ENCODE data around the gene STXBP3.
A peak's percentile ranks its signal among the peaks of the same experiment; 100 is the strongest.
"Not testable (repeated sequence)": the region's sequence is repeated elsewhere in the genome, so short reads cannot be mapped to it uniquely, and the experiment has no call there.

The STXBP3 gene

GRCh38 chr1:108746382-108747170 is at the start of gene STXBP3:
Gene STXBP3, plus strand, starts transcription at chr1:108746674. Its CDS starts 64 bp downstream, at chr1:108746738.
- DNase-seq, result peak; percentile 93 to 96

- no peak for DNase-seq
Measured at GRCh38 chr1:108699375-108700332, 46.8 kb upstream of the STXBP3 start.

GRCh38 chr1:108701176-108701849 is 45.2 kb upstream of the STXBP3 start:
- no peak for DNase-seq

GRCh38 chr1:108702109-108702508 is 44.4 kb upstream of the STXBP3 start:
- not testable (repeated sequence) for DNase-seq

GRCh38 chr1:108703939-108704338 is 42.5 kb upstream of the STXBP3 start:
- DNase-seq, result no peak

GRCh38 chr1:108704496-108704895 is 42.0 kb upstream of the STXBP3 start:
- no peak for DNase-seq

GRCh38 chr1:108706643-108707042 is 39.8 kb upstream of the STXBP3 start:
- no peak for DNase-seq

GRCh38 chr1:108708691-108709660 is 37.5 kb upstream of the STXBP3 start:
- no peak for DNase-seq

GRCh38 chr1:108712606-108713150 is 33.8 kb upstream of the STXBP3 start, which contains the start of gene FNDC7:
Gene FNDC7, plus strand, starts transcription at chr1:108712908. Its CDS starts 26 bp downstream, at chr1:108712934.
- no peak for DNase-seq

- DNase-seq, result no peak
Measured at GRCh38 chr1:108715932-108716331, 30.5 kb upstream of the STXBP3 start.

GRCh38 chr1:108716437-108717230 is 29.8 kb upstream of the STXBP3 start:
- no peak for DNase-seq

- DNase-seq, result no peak
Measured at GRCh38 chr1:108717774-108718316, 28.6 kb upstream of the STXBP3 start.

- no peak for DNase-seq
Measured at GRCh38 chr1:108718927-108719655, 27.4 kb upstream of the STXBP3 start.

- DNase-seq, result no peak
Measured at GRCh38 chr1:108719656-108720435, 26.6 kb upstream of the STXBP3 start.

GRCh38 chr1:108722292-108722691 is 24.2 kb upstream of the STXBP3 start:
- no peak for DNase-seq

- DNase-seq, result no peak
Measured at GRCh38 chr1:108725906-108726305, 20.6 kb upstream of the STXBP3 start.

GRCh38 chr1:108728327-108728923 is 18.0 kb upstream of the STXBP3 start:
- no peak for DNase-seq

- no peak for DNase-seq
Measured at GRCh38 chr1:108729481-108729880, 17.0 kb upstream of the STXBP3 start.

Data from NCI-H187 (cell line).